PC-3 (cell line): ENCODE measurements around the gene TPST1.

ENCODE experiments used
- EZH2 ChIP-seq: fragments of 300-600 bp; sonication (generic); IDR thresholded peaks from one replicate; pipeline ENCODE4 v1.6.1; 2017; ENCODE audit warnings: antibody characterized with exemption, mild to moderate bottlenecking, low read length; ENCODE audit not compliant: unreplicated experiment
- EZH2phosphoT487 ChIP-seq: fragments of 300-600 bp; sonication (generic); IDR thresholded peaks from 2 replicates; pipeline ENCODE4 v1.6.1; 2018; ENCODE audit warnings: mild to moderate bottlenecking, antibody characterized with exemption, low read length, borderline replicate concordance
- TF ChIP-seq, protein P1 (sequence below): fragments of 300-600 bp; sonication (generic); conservative IDR thresholded peaks from 2 replicates; pipeline ENCODE4 v1.5.1; 2017; ENCODE audit warnings: antibody characterized with exemption, low read depth, mild to moderate bottlenecking, low read length

DNA sequence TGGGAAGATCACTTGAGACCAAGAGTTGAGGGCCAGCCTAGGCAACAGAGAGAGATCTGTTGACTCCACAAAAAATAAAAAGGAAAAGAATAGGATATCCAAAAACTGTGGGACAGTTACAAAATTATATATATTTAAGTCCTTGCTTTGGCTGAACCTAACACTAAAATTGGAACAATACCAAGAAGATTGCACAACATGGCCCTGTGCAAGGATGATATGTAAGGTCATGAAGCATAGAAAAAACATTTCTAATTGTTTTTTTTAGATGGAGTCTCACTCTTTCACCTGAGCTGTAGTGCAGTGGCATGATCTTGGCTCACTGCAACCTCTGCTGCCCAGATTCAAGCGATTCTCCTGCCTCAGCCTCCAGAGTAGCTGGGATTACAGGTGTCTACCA, 139.0 kb downstream of the TPST1 start:
- TF ChIP-seq, protein P1, sequence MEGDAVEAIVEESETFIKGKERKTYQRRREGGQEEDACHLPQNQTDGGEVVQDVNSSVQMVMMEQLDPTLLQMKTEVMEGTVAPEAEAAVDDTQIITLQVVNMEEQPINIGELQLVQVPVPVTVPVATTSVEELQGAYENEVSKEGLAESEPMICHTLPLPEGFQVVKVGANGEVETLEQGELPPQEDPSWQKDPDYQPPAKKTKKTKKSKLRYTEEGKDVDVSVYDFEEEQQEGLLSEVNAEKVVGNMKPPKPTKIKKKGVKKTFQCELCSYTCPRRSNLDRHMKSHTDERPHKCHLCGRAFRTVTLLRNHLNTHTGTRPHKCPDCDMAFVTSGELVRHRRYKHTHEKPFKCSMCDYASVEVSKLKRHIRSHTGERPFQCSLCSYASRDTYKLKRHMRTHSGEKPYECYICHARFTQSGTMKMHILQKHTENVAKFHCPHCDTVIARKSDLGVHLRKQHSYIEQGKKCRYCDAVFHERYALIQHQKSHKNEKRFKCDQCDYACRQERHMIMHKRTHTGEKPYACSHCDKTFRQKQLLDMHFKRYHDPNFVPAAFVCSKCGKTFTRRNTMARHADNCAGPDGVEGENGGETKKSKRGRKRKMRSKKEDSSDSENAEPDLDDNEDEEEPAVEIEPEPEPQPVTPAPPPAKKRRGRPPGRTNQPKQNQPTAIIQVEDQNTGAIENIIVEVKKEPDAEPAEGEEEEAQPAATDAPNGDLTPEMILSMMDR = no peak
- TF ChIP-seq EZH2 = no peak
- no peak for TF ChIP-seq EZH2phosphoT487
